ENCODE data around the gene QPCTL. TPM values are rescaled to one million over a fixed set of nuclear protein-coding genes. Genes with fewer than 3 reads are reported as not detected.

The QPCTL gene
- total RNA-seq, 4 donors from 2014 or later: 0.80 to 1.4 (median 0.97) TPM

DNA sequence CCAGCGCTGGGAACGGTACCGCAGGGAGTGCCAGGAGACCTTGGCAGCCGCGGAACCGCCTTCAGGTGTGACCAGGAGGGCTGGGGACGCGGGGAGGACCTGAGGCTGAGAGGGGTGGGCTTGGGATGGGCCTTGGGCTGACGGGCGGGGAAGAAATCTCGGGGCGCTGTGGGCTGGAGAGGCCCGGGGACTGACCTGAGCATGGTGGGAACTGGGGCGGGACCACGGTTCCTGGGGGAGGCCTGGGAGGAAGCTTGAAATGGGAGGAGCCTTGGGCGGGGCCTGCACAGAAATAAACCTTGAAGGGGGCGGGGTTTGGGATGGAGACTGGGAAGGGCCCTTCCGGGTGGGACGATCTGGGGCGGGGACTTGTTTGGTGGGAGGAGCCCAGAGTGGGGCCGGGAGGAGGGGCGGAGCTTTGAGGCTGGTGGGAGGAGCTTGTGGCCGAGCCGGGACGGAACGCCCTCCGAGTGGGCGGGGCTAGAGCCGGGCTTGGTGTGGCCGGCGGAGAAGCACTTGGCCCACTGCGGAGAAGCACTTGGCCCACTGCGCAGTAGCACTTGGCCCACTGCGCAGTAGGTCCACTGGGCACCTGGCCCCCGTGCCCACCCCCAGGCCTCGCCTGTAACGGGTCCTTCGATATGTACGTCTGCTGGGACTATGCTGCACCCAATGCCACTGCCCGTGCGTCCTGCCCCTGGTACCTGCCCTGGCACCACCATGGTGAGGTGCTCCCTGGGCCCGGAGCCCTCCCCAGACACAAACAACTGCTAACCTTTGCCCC, 21.6 kb upstream of the QPCTL start:
- Histone ChIP-seq H3K27ac (no peak overlapping the region), H3K27me3 (peaks cover 64 to 78% (median 68%) of the 10 kb centered on the region in 3 donors), H3K4me3 (peak overlapping the region in 2 of 4 donors; percentile 10), H3K9me3 (no peaks in the 10 kb centered on the region), H3K36me3 (no peaks in the 10 kb centered on the region), H3K4me1 (peaks cover 6 to 15% of the 10 kb centered on the region in 2 donors)
- intact Hi-C loops (cut with DNase I; ENCODE audit: low total_unique reads) (no loop called here), in situ Hi-C loops (cut with MboI; ENCODE audit: low sequenced_read_pairs in 4 of 4) (loop anchor here in 1 of 4 donors (25.0 kb wide), 1 partner anchor 134 kb away; no protein-coding TSS in a partner anchor)
- DNase-seq (peak in 1 of 2 donors; percentile 37), ATAC-seq (peak in 1 of 2 donors; percentile 53)
- no peak for TF ChIP-seq POLR2A (IDR thresholded peaks at IDR 0.05)
- TF ChIP-seq, protein P1, sequence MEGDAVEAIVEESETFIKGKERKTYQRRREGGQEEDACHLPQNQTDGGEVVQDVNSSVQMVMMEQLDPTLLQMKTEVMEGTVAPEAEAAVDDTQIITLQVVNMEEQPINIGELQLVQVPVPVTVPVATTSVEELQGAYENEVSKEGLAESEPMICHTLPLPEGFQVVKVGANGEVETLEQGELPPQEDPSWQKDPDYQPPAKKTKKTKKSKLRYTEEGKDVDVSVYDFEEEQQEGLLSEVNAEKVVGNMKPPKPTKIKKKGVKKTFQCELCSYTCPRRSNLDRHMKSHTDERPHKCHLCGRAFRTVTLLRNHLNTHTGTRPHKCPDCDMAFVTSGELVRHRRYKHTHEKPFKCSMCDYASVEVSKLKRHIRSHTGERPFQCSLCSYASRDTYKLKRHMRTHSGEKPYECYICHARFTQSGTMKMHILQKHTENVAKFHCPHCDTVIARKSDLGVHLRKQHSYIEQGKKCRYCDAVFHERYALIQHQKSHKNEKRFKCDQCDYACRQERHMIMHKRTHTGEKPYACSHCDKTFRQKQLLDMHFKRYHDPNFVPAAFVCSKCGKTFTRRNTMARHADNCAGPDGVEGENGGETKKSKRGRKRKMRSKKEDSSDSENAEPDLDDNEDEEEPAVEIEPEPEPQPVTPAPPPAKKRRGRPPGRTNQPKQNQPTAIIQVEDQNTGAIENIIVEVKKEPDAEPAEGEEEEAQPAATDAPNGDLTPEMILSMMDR (IDR thresholded peaks at IDR 0.05 in 4 of 5, conservative IDR thresholded peaks at IDR 0.05 in 1 of 5): no peak

DNA sequence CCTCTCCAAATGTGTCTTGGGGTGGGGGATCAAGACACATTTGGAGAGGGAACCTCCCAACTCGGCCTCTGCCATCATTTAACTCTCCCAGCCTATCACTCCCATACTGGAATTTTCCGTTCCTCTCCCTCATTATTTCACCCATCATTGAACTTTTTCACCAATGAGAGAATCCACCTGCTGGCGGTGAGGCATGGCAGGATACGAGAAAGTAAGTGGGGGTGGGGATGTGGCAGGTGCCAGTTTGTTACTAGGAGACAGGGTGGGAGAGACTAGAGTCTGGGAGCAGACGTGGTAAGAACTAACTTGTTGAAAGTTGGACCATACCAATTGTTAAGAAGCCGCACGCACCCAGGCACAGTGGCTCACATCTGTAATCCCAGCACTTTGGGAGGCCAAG, 17.5 kb upstream of the QPCTL start:
- intact Hi-C loops (cut with DNase I; ENCODE audit: low total_unique reads): no loop called here
- no peak overlapping the region for H3K4me3 ChIP-seq
- H3K27ac ChIP-seq: no peak overlapping the region
- TF ChIP-seq, protein P1 (IDR thresholded peaks at IDR 0.05 in 4 of 5, conservative IDR thresholded peaks at IDR 0.05 in 1 of 5): no peak
- no peak for TF ChIP-seq POLR2A (IDR thresholded peaks at IDR 0.05)
- peaks cover 52 to 70% (median 62%) of the 10 kb centered on the region in 3 donors for H3K27me3 ChIP-seq
- ATAC-seq (no peak), DNase-seq (no peak)
- H3K4me1 ChIP-seq: peaks cover 0 to 7% of the 10 kb centered on the region in 2 donors
- no peaks in the 10 kb centered on the region for H3K9me3 ChIP-seq
- in situ Hi-C loops (cut with MboI; ENCODE audit: low sequenced_read_pairs in 4 of 4): loop anchor here in 1 of 4 donors (25.0 kb wide), 1 partner anchor 138 kb away; no protein-coding TSS in a partner anchor
- no peaks in the 10 kb centered on the region for H3K36me3 ChIP-seq

- intact Hi-C loops (cut with DNase I; ENCODE audit: low total_unique reads): no loop called here
- no peak for ATAC-seq
Observed at GRCh38 chr19:45676851-45677263, 15.6 kb upstream of the QPCTL start.

DNA sequence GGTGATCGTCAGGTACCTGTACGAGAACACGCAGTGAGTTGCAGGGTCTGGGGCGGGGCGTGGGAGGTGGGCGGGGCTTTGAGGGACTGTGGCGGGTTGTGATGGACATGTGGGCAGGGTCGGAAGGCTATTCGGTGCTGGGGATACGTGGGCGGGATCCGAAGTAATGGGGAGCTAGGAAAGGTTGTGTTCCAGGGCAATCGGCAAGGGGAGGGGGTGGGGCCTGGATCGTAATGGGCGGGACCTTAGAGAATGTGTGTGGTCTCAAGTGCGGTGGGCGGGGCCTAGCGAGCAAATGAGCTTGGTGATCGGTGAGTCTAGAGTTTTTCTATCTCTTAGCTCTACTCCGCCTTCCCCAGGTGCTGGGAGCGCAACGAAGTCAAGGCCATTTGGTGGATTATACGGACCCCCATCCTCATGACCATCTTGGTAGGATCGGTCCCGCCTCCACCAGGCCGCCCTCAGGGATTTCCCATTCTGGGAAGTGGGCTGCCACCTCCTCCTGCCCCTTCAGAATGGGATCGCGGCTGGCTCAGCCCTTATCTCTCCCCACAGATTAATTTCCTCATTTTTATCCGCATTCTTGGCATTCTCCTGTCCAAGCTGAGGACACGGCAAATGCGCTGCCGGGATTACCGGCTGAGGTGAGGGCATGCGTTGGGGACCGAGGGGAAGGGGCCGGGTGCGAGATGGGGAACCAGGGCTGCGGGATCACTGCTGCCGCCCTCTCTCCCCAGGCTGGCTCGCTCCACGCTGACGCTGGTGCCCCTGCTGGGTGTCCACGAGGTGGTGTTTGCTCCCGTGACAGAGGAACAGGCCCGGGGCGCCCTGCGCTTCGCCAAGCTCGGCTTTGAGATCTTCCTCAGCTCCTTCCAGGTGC, 14.9 kb upstream of the QPCTL start:
- H3K4me3 ChIP-seq: peak overlapping the region in 3 of 4 donors; percentile 19 to 40 (median 38)
- H3K27ac ChIP-seq: no peak overlapping the region
- DNase-seq (no peak), ATAC-seq (no peak)
- intact Hi-C loops (cut with DNase I; ENCODE audit: low total_unique reads) (no loop called here), in situ Hi-C loops (cut with MboI; ENCODE audit: low sequenced_read_pairs in 4 of 4) (no loop called here)
- H3K9me3 ChIP-seq: no peaks in the 10 kb centered on the region
- TF ChIP-seq, protein P1 (IDR thresholded peaks at IDR 0.05 in 4 of 5, conservative IDR thresholded peaks at IDR 0.05 in 1 of 5): no peak
- TF ChIP-seq POLR2A (IDR thresholded peaks at IDR 0.05): no peak
- no peaks in the 10 kb centered on the region for H3K36me3 ChIP-seq
- peaks cover 34 to 45% (median 39%) of the 10 kb centered on the region in 3 donors for H3K27me3 ChIP-seq
- H3K4me1 ChIP-seq: peaks cover 4 to 16% of the 10 kb centered on the region in 2 donors

More at GRCh38 chr19:45676851-45677263, 15.6 kb upstream of the QPCTL start:
- in situ Hi-C loops (cut with MboI; ENCODE audit: low sequenced_read_pairs in 4 of 4): no loop called here
- Histone ChIP-seq H3K4me3 (peak overlapping the region in 2 of 4 donors; percentile 38 to 40), H3K36me3 (no peaks in the 10 kb centered on the region), H3K4me1 (peaks cover 4 to 15% of the 10 kb centered on the region in 2 donors), H3K27me3 (peaks cover 34 to 51% (median 43%) of the 10 kb centered on the region in 3 donors), H3K27ac (no peak overlapping the region), H3K9me3 (no peaks in the 10 kb centered on the region)
- TF ChIP-seq, protein P1 (IDR thresholded peaks at IDR 0.05 in 4 of 5, conservative IDR thresholded peaks at IDR 0.05 in 1 of 5): no peak
- no peak for TF ChIP-seq POLR2A (IDR thresholded peaks at IDR 0.05)
- DNase-seq: no peak
